ENCODE results near the gene NHLH1. TPM values are rescaled to one million over a fixed set of nuclear protein-coding genes. Genes with fewer than 3 reads are reported as not detected.

The NHLH1 gene
- total and polyA plus RNA-seq, 10 of the 15 experiments (the other 5 are each of a cell fraction or from before 2014, with no cell fraction given): 0.22 to 0.98 (median 0.43) TPM; not detected in 1

GRCh38 chr1:160400646-160401486, 34.0 kb downstream of the NHLH1 start (continued):
- TF ChIP-seq USF2 (IDR thresholded peaks at IDR 0.05; ENCODE audit: borderline replicate concordance, low read depth, low read length) (no peak), BACH1 (IDR thresholded peaks at IDR 0.05; ENCODE audit: borderline replicate concordance) (no peak), TCF7 (IDR thresholded peaks at IDR 0.05; ENCODE audit: borderline replicate concordance) (no peak), MEF2B (IDR thresholded peaks at IDR 0.05; ENCODE audit: partially characterized antibody, poor library complexity, severe bottlenecking) (peak; percentile 75), ZNF622 (IDR thresholded peaks at IDR 0.05) (no peak), MYC (IDR thresholded peaks at IDR 0.05; ENCODE audit: insufficient read depth, insufficient read length, insufficient replicate concordance, low read length, severe bottlenecking) (no peak), RAD21 (IDR thresholded peaks at IDR 0.05; ENCODE audit: insufficient read depth, low read depth, low read length) (no peak), ZBTB11 (CRISPR knock-in tag; IDR thresholded peaks at IDR 0.05) (no peak), E2F4 (IDR thresholded peaks at IDR 0.05; ENCODE audit: low read depth, low read length) (no peak)
